Measurements from ENCODE around the gene PELI2.

The PELI2 gene

GRCh38 chr14:56261046-56261445 lies 142.8 kb downstream of the PELI2 start:
- no peak overlapping the region for H3K4me3 ChIP-seq (ENCODE audit: low read length in 2 of 2)
- no peak overlapping the region for H2AK5ac ChIP-seq (ENCODE audit: low read depth, low read length)
- H4K8ac ChIP-seq (ENCODE audit: low read depth, low read length), result no peak overlapping the region
- H4K91ac ChIP-seq (ENCODE audit: low read depth, low read length, poor library complexity), result no peak overlapping the region
- no peaks in the 10 kb centered on the region for H3K79me1 ChIP-seq (ENCODE audit: low read depth, low read length)
- no peak overlapping the region for H3K18ac ChIP-seq (ENCODE audit: low read length)
- no peaks in the 10 kb centered on the region for H3K36me3 ChIP-seq (replicated peaks in 1 of 2; ENCODE audit: control insufficient read depth in 2 of 2, insufficient read depth in 2 of 2, low read length in 2 of 2)
- H3K4ac ChIP-seq (ENCODE audit: low read length), result no peak overlapping the region
- H2BK15ac ChIP-seq (ENCODE audit: low read length), result no peak overlapping the region
- H3K4me2 ChIP-seq (ENCODE audit: insufficient read depth, low read length, poor library complexity, severe bottlenecking), result no peak overlapping the region
- H2AFZ ChIP-seq (ENCODE audit: low read length), result no peak overlapping the region
- no peak overlapping the region for H2BK12ac ChIP-seq (ENCODE audit: low read length)
- H3K23ac ChIP-seq (ENCODE audit: low read depth, low read length, poor library complexity), result no peak overlapping the region
- no peaks in the 10 kb centered on the region for H3K4me1 ChIP-seq (ENCODE audit: control insufficient read depth in 2 of 2, insufficient read depth in 1 of 2, low read depth in 1 of 2, low read length in 2 of 2)
- H2BK5ac ChIP-seq (ENCODE audit: low read length), result no peak overlapping the region
- no peak overlapping the region for H3K27ac ChIP-seq (replicated peaks; ENCODE audit: low read length)
- H3K27me3 ChIP-seq (ENCODE audit: control insufficient read depth in 3 of 3, insufficient read depth in 3 of 3, low read depth in 1 of 3, low read length in 3 of 3), result no peaks in the 10 kb centered on the region
- H3K9ac ChIP-seq (ENCODE audit: low read depth, low read length, poor library complexity), result no peak overlapping the region
- H3K14ac ChIP-seq (ENCODE audit: low read length), result no peak overlapping the region
- WGBS, 2 donors (ENCODE audit: extremely low coverage in 2 of 2, insufficient read length in 2 of 2, insufficient replicate concordance in 1 of 2), result no CpG with 5 or more reads among the region's 4 CpGs
- peaks cover 0 to 4% of the 10 kb centered on the region in 2 donors for H3K9me3 ChIP-seq (replicated peaks in 1 of 2; ENCODE audit: control insufficient read depth in 2 of 2, insufficient read depth in 1 of 2, low read depth in 1 of 2, low read length in 2 of 2)
- DNase-seq (ENCODE audit: low spot score), result no peak
- H2BK120ac ChIP-seq (ENCODE audit: low read depth, low read length), result no peak overlapping the region

GRCh38 chr14:56262530-56262929 lies 144.3 kb downstream of the PELI2 start:
- Histone ChIP-seq H3K9me3 (replicated peaks in 1 of 2; ENCODE audit: control insufficient read depth in 2 of 2, insufficient read depth in 1 of 2, low read depth in 1 of 2, low read length in 2 of 2) (peaks cover 0 to 4% of the 10 kb centered on the region in 2 donors), H3K18ac (ENCODE audit: low read length) (no peak overlapping the region), H2AK5ac (ENCODE audit: low read depth, low read length) (no peak overlapping the region), H3K4me3 (ENCODE audit: low read length in 2 of 2) (no peak overlapping the region), H2BK5ac (ENCODE audit: low read length) (no peak overlapping the region), H2AFZ (ENCODE audit: low read length) (no peak overlapping the region), H3K4ac (ENCODE audit: low read length) (no peak overlapping the region), H4K91ac (ENCODE audit: low read depth, low read length, poor library complexity) (no peak overlapping the region), H2BK12ac (ENCODE audit: low read length) (no peak overlapping the region), H3K14ac (ENCODE audit: low read length) (no peak overlapping the region), H3K79me1 (ENCODE audit: low read depth, low read length) (no peaks in the 10 kb centered on the region), H3K36me3 (replicated peaks in 1 of 2; ENCODE audit: control insufficient read depth in 2 of 2, insufficient read depth in 2 of 2, low read length in 2 of 2) (no peaks in the 10 kb centered on the region), H3K27me3 (ENCODE audit: control insufficient read depth in 3 of 3, insufficient read depth in 3 of 3, low read depth in 1 of 3, low read length in 3 of 3) (no peaks in the 10 kb centered on the region), H2BK15ac (ENCODE audit: low read length) (no peak overlapping the region), H3K4me2 (ENCODE audit: insufficient read depth, low read length, poor library complexity, severe bottlenecking) (no peak overlapping the region), H3K27ac (replicated peaks; ENCODE audit: low read length) (no peak overlapping the region), H3K9ac (ENCODE audit: low read depth, low read length, poor library complexity) (no peak overlapping the region), H2BK120ac (ENCODE audit: low read depth, low read length) (no peak overlapping the region), H3K4me1 (ENCODE audit: control insufficient read depth in 2 of 2, insufficient read depth in 1 of 2, low read depth in 1 of 2, low read length in 2 of 2) (no peaks in the 10 kb centered on the region), H4K8ac (ENCODE audit: low read depth, low read length) (no peak overlapping the region), H3K23ac (ENCODE audit: low read depth, low read length, poor library complexity) (no peak overlapping the region)
- WGBS, 2 donors (ENCODE audit: extremely low coverage in 2 of 2, insufficient read length in 2 of 2, insufficient replicate concordance in 1 of 2), result no CpG with 5 or more reads among the region's 3 CpGs
- no peak for DNase-seq (ENCODE audit: low spot score)

GRCh38 chr14:56268039-56268438 lies 149.8 kb downstream of the PELI2 start:
- H4K91ac ChIP-seq (ENCODE audit: low read depth, low read length, poor library complexity), result no peak overlapping the region
- H3K23ac ChIP-seq (ENCODE audit: low read depth, low read length, poor library complexity), result no peak overlapping the region
- H3K27me3 ChIP-seq (ENCODE audit: control insufficient read depth in 3 of 3, insufficient read depth in 3 of 3, low read depth in 1 of 3, low read length in 3 of 3), result no peaks in the 10 kb centered on the region
- no peak overlapping the region for H2AFZ ChIP-seq (ENCODE audit: low read length)
- no peak overlapping the region for H2BK5ac ChIP-seq (ENCODE audit: low read length)
- H3K4me1 ChIP-seq (ENCODE audit: control insufficient read depth in 2 of 2, insufficient read depth in 1 of 2, low read depth in 1 of 2, low read length in 2 of 2), result peaks cover 2 to 3% of the 10 kb centered on the region in 2 donors
- no peak overlapping the region for H3K4me2 ChIP-seq (ENCODE audit: insufficient read depth, low read length, poor library complexity, severe bottlenecking)
- WGBS, 2 donors (ENCODE audit: extremely low coverage in 2 of 2, insufficient read length in 2 of 2, insufficient replicate concordance in 1 of 2), result no CpG with 5 or more reads among the region's 2 CpGs
- no peak overlapping the region for H3K4me3 ChIP-seq (ENCODE audit: low read length in 2 of 2)
- H3K27ac ChIP-seq (replicated peaks; ENCODE audit: low read length), result no peak overlapping the region
- H3K79me1 ChIP-seq (ENCODE audit: low read depth, low read length), result no peaks in the 10 kb centered on the region
- H4K8ac ChIP-seq (ENCODE audit: low read depth, low read length), result no peak overlapping the region
- no peaks in the 10 kb centered on the region for H3K36me3 ChIP-seq (replicated peaks in 1 of 2; ENCODE audit: control insufficient read depth in 2 of 2, insufficient read depth in 2 of 2, low read length in 2 of 2)
- H2BK12ac ChIP-seq (ENCODE audit: low read length), result no peak overlapping the region
- H3K9ac ChIP-seq (ENCODE audit: low read depth, low read length, poor library complexity), result no peak overlapping the region
- DNase-seq (ENCODE audit: low spot score), result no peak
- no peak overlapping the region for H3K18ac ChIP-seq (ENCODE audit: low read length)
- H2BK15ac ChIP-seq (ENCODE audit: low read length), result no peak overlapping the region
- no peaks in the 10 kb centered on the region for H3K9me3 ChIP-seq (replicated peaks in 1 of 2; ENCODE audit: control insufficient read depth in 2 of 2, insufficient read depth in 1 of 2, low read depth in 1 of 2, low read length in 2 of 2)
- H3K14ac ChIP-seq (ENCODE audit: low read length), result no peak overlapping the region
- no peak overlapping the region for H2BK120ac ChIP-seq (ENCODE audit: low read depth, low read length)
- H3K4ac ChIP-seq (ENCODE audit: low read length), result no peak overlapping the region
- no peak overlapping the region for H2AK5ac ChIP-seq (ENCODE audit: low read depth, low read length)

GRCh38 chr14:56268673-56269072 lies 150.5 kb downstream of the PELI2 start:
- H3K36me3 ChIP-seq (replicated peaks in 1 of 2; ENCODE audit: control insufficient read depth in 2 of 2, insufficient read depth in 2 of 2, low read length in 2 of 2), result no peaks in the 10 kb centered on the region
- no peak overlapping the region for H2BK120ac ChIP-seq (ENCODE audit: low read depth, low read length)
- no CpG with 5 or more reads among the region's 5 CpGs for WGBS, 2 donors (ENCODE audit: extremely low coverage in 2 of 2, insufficient read length in 2 of 2, insufficient replicate concordance in 1 of 2)
- H3K23ac ChIP-seq (ENCODE audit: low read depth, low read length, poor library complexity), result no peak overlapping the region
- no peak overlapping the region for H2AK5ac ChIP-seq (ENCODE audit: low read depth, low read length)
- no peak overlapping the region for H3K4me2 ChIP-seq (ENCODE audit: insufficient read depth, low read length, poor library complexity, severe bottlenecking)
- no peak overlapping the region for H3K4me3 ChIP-seq (ENCODE audit: low read length in 2 of 2)
- H3K18ac ChIP-seq (ENCODE audit: low read length), result no peak overlapping the region
- peaks cover 2 to 3% of the 10 kb centered on the region in 2 donors for H3K4me1 ChIP-seq (ENCODE audit: control insufficient read depth in 2 of 2, insufficient read depth in 1 of 2, low read depth in 1 of 2, low read length in 2 of 2)
- H3K4ac ChIP-seq (ENCODE audit: low read length), result no peak overlapping the region
- no peak overlapping the region for H2BK12ac ChIP-seq (ENCODE audit: low read length)
- H4K91ac ChIP-seq (ENCODE audit: low read depth, low read length, poor library complexity), result no peak overlapping the region
- peak overlapping the region; percentile 11 for H3K14ac ChIP-seq (ENCODE audit: low read length)
- H2BK15ac ChIP-seq (ENCODE audit: low read length), result no peak overlapping the region
- H2AFZ ChIP-seq (ENCODE audit: low read length), result no peak overlapping the region
- no peak for DNase-seq (ENCODE audit: low spot score)
- no peaks in the 10 kb centered on the region for H3K27me3 ChIP-seq (ENCODE audit: control insufficient read depth in 3 of 3, insufficient read depth in 3 of 3, low read depth in 1 of 3, low read length in 3 of 3)
- no peak overlapping the region for H3K9ac ChIP-seq (ENCODE audit: low read depth, low read length, poor library complexity)
- H2BK5ac ChIP-seq (ENCODE audit: low read length), result no peak overlapping the region
- no peaks in the 10 kb centered on the region for H3K79me1 ChIP-seq (ENCODE audit: low read depth, low read length)
- no peaks in the 10 kb centered on the region for H3K9me3 ChIP-seq (replicated peaks in 1 of 2; ENCODE audit: control insufficient read depth in 2 of 2, insufficient read depth in 1 of 2, low read depth in 1 of 2, low read length in 2 of 2)
- no peak overlapping the region for H3K27ac ChIP-seq (replicated peaks; ENCODE audit: low read length)
- H4K8ac ChIP-seq (ENCODE audit: low read depth, low read length), result no peak overlapping the region
